ENCODE measurements around the gene SLC17A3. TPM values are rescaled to one million over a fixed set of nuclear protein-coding genes. Genes with fewer than 3 reads are reported as not detected.

SLC17A3 gene
- total RNA-seq, 4 donors from 2014 or later: not detected

DNA sequence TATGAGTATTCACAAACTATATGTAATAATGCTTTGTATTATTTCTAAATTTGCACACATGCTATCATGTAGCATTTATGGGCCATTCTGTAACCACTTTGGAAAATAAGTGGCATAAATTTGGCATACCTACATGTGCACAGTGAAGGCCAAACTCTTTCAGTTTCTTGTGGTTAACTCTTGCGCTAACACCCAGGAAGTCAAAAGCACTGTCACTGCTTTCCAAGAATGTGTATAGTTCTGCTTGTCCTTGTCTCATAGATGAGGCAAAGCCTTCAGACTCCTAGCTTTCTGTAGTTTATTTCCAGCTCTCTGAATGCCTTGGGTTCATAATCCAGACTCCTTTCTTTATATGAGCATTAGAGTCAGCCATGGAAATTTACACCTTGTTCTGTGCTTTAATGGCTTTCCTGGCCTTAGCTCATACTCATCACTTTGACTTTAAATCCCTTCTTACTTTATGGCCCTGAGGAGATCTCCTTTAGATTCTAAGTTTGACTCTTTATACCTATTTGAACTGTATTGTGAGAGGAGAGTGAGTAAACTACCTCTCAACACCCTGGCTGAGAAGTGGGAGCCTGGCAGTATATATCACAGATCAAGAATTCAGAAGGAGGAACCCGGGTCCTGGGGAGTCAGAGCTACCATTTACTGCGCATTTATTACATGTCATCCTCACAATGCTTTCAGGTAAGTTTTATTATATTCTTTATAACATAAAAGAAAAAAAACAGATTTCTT is 949 bp upstream of the SLC17A3 start:
- no peak for DNase-seq (ENCODE audit: low spot score in 2 of 2)
- H3K36me3 ChIP-seq: no peaks in the 10 kb centered on the region
- H3K9me3 ChIP-seq: no peaks in the 10 kb centered on the region
- peaks cover 0 to 4% of the 10 kb centered on the region in 2 donors for H3K27me3 ChIP-seq
- WGBS, 2 donors: 81 to 93% methylated on average over 3 of the region's 3 CpGs
- no peak overlapping the region for H3K4me3 ChIP-seq
- TF ChIP-seq EP300 (IDR thresholded peaks at IDR 0.05): no peak
- no peak for TF ChIP-seq POLR2A (IDR thresholded peaks at IDR 0.05)
- TF ChIP-seq, protein P1, sequence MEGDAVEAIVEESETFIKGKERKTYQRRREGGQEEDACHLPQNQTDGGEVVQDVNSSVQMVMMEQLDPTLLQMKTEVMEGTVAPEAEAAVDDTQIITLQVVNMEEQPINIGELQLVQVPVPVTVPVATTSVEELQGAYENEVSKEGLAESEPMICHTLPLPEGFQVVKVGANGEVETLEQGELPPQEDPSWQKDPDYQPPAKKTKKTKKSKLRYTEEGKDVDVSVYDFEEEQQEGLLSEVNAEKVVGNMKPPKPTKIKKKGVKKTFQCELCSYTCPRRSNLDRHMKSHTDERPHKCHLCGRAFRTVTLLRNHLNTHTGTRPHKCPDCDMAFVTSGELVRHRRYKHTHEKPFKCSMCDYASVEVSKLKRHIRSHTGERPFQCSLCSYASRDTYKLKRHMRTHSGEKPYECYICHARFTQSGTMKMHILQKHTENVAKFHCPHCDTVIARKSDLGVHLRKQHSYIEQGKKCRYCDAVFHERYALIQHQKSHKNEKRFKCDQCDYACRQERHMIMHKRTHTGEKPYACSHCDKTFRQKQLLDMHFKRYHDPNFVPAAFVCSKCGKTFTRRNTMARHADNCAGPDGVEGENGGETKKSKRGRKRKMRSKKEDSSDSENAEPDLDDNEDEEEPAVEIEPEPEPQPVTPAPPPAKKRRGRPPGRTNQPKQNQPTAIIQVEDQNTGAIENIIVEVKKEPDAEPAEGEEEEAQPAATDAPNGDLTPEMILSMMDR (IDR thresholded peaks at IDR 0.05): no peak
- no peak overlapping the region for H3K27ac ChIP-seq
- no peaks in the 10 kb centered on the region for H3K4me1 ChIP-seq

DNA sequence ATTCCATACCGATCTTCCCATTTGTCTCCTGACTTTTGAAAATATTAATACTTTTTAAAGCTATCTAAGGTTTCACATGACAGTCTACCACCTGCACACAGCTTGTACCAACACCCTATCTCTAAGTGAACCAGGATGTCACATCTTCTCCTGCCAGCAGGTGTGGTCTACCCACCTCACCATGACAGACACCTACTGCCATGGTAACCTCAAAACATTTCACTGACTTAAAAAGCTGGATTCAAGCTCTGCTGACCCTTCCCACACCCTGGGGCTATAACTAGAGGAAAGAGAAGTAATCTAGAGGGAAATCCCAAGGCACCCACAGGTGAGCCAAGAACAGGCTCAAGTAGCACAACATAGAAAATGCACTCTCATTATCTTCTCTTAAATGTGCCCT is 1.2 kb downstream of the SLC17A3 start:
- H3K36me3 ChIP-seq: no peaks in the 10 kb centered on the region
- 94 to 96% methylated on average over 1 of the region's 1 CpG for WGBS, 2 donors
- DNase-seq (ENCODE audit: low spot score in 2 of 2): no peak
- peaks cover 0 to 4% of the 10 kb centered on the region in 2 donors for H3K27me3 ChIP-seq
- H3K27ac ChIP-seq: no peak overlapping the region
- TF ChIP-seq POLR2A (IDR thresholded peaks at IDR 0.05) (no peak), EP300 (IDR thresholded peaks at IDR 0.05) (no peak)
- TF ChIP-seq, protein P1 (IDR thresholded peaks at IDR 0.05): no peak
- H3K9me3 ChIP-seq: no peaks in the 10 kb centered on the region
- no peak overlapping the region for H3K4me3 ChIP-seq
- no peaks in the 10 kb centered on the region for H3K4me1 ChIP-seq

DNA sequence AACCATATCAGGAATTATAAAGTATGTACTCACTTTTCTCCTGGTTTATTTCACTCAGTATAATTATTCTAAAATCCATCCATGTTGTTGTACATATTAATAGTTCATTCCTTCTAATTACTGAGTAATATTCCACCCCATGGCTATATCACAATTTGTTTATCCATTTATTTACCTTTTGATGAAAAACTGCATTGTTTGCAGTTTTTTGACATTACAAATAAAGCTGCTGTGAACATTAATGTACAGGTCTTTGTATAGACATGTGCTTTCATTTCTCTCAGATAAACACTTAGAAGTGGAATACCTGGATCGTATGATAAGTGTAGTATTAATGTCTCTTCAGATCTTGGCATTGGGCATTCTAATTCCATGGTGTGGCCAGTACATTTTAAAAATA is 4.2 kb downstream of the SLC17A3 start:
- Histone ChIP-seq H3K36me3 (no peaks in the 10 kb centered on the region), H3K27me3 (peaks cover 0 to 4% of the 10 kb centered on the region in 2 donors), H3K9me3 (no peaks in the 10 kb centered on the region), H3K27ac (no peak overlapping the region), H3K4me1 (no peaks in the 10 kb centered on the region), H3K4me3 (no peak overlapping the region)
- WGBS, 2 donors: 40 to 88% methylated on average over 1 of the region's 1 CpG
- TF ChIP-seq, protein P1 (IDR thresholded peaks at IDR 0.05): no peak
- TF ChIP-seq EP300 (IDR thresholded peaks at IDR 0.05) (no peak), POLR2A (IDR thresholded peaks at IDR 0.05) (no peak)
- no peak for DNase-seq (ENCODE audit: low spot score in 2 of 2)

DNA sequence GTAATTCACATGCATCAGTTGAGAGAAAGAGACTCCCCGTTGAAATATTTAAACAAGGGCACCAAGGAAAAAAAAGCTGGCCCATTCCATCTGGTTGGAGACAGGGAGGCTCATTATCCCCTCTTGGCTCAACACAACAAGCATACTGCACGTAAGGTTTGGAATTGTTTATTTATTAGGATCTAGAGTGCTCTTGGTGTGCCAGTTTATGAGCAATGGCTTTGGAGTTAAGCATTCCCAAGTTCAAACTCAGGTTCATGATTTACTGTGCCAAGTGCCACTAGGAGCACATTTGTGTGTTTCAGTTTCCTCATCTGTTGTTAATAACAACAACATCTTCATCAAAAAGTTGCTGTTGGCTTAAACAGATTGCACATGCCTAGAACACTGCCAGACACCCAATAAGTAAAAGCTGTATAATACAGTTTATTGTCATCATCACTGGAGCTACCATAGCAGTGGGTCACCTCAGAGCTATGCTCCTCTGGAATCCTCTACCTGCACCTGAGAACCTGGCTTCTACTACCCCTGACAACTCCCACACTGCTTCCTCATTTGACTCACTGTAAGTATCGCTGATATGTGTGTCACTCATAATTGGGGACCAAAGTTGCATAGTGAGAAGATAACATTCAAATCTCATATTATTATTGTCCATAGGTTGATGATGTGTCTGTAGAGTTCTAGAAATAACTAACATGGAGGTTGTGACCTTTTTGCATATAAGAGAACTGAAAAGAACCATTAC is 5.4 kb downstream of the SLC17A3 start:
- WGBS, 2 donors: 73 to 85% methylated on average over 3 of the region's 3 CpGs
- Histone ChIP-seq H3K27ac (no peak overlapping the region), H3K36me3 (no peaks in the 10 kb centered on the region), H3K27me3 (no peaks in the 10 kb centered on the region), H3K4me3 (no peak overlapping the region), H3K9me3 (no peaks in the 10 kb centered on the region), H3K4me1 (no peaks in the 10 kb centered on the region)
- no peak for DNase-seq (ENCODE audit: low spot score in 2 of 2)
- no peak for TF ChIP-seq EP300 (IDR thresholded peaks at IDR 0.05)
- TF ChIP-seq POLR2A (IDR thresholded peaks at IDR 0.05): no peak

DNA sequence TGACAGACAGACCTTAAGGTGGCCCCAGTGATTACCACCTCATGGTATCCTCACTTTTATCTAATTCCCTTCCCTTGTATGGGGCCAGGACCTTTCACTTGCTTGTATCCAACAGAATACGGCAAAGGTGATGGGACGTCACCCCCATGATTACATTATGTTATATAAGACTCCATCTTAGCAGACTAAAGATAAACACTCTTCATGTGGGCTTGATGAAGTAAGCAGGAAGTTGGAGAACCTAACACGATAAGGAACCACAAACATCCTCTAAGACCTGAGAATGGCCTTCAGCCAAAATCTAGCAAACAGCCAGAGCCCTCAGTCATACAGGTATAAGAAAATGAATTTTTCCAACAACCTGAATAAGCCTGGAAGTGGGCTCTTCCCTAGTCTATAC is 8.0 kb downstream of the SLC17A3 start:
- Histone ChIP-seq H3K9me3 (no peaks in the 10 kb centered on the region), H3K4me3 (no peak overlapping the region), H3K27me3 (no peaks in the 10 kb centered on the region), H3K4me1 (no peaks in the 10 kb centered on the region), H3K36me3 (no peaks in the 10 kb centered on the region), H3K27ac (no peak overlapping the region)
- TF ChIP-seq EP300 (IDR thresholded peaks at IDR 0.05) (no peak), POLR2A (IDR thresholded peaks at IDR 0.05) (no peak)
- TF ChIP-seq, protein P1 (IDR thresholded peaks at IDR 0.05): no peak
- no peak for DNase-seq (ENCODE audit: low spot score in 2 of 2)
- 80% methylated on average over 3 of the region's 3 CpGs for WGBS, 2 donors

All from tibial nerve (tissue), 4 donors.